HG02610 (cell line): ENCODE results near the gene EPHA3.

ENCODE experiments used
- ATAC-seq: cut with Tn5 transposase; IDR thresholded peaks from one replicate; pipeline ENCODE4 v1.9.1; 2021; ENCODE audit warnings: mild to moderate bottlenecking, moderate library complexity; ENCODE audit not compliant: unreplicated experiment

EPHA3 gene

GRCh38 chr3:89107461-89108290 is at the start of gene EPHA3:
Gene EPHA3, plus strand, starts transcription at chr3:89107621. Its CDS starts 128 bp downstream, at chr3:89107749.
- ATAC-seq, result peak; percentile 98

- no peak for ATAC-seq
Observed at GRCh38 chr3:89058371-89058770, 49.0 kb upstream of the EPHA3 start.

- no peak for ATAC-seq
Observed at GRCh38 chr3:89059211-89059925, 48.1 kb upstream of the EPHA3 start.

- no peak for ATAC-seq
Observed at GRCh38 chr3:89061259-89061658, 46.2 kb upstream of the EPHA3 start.

- ATAC-seq, result no peak
Observed at GRCh38 chr3:89067736-89068135, 39.7 kb upstream of the EPHA3 start.

- no peak for ATAC-seq
Observed at GRCh38 chr3:89072642-89073041, 34.8 kb upstream of the EPHA3 start.

- ATAC-seq, result no peak
Observed at GRCh38 chr3:89079944-89080343, 27.5 kb upstream of the EPHA3 start.

- ATAC-seq, result no peak
Observed at GRCh38 chr3:89087851-89088250, 19.6 kb upstream of the EPHA3 start.

GRCh38 chr3:89098173-89098572 is 9.2 kb upstream of the EPHA3 start:
- ATAC-seq, result no peak

- ATAC-seq, result peak; percentile 96
Observed at GRCh38 chr3:89098964-89099585, 8.3 kb upstream of the EPHA3 start.

- no peak for ATAC-seq
Observed at GRCh38 chr3:89101251-89101650, 6.2 kb upstream of the EPHA3 start.

- ATAC-seq, result no peak
Observed at GRCh38 chr3:89101921-89102320, 5.5 kb upstream of the EPHA3 start.

- ATAC-seq, result no peak
Observed at GRCh38 chr3:89104499-89104898, 2.9 kb upstream of the EPHA3 start.

- ATAC-seq, result no peak
Observed at GRCh38 chr3:89105503-89105902, 1.9 kb upstream of the EPHA3 start.

GRCh38 chr3:89108291-89108550 is 800 bp downstream of the EPHA3 start:
- ATAC-seq, result no peak

- no peak for ATAC-seq
Observed at GRCh38 chr3:89113344-89113743, 5.9 kb downstream of the EPHA3 start.

GRCh38 chr3:89113893-89114840 is 6.7 kb downstream of the EPHA3 start:
- ATAC-seq, result peak; percentile 95

- no peak for ATAC-seq
Observed at GRCh38 chr3:89114841-89115223, 7.4 kb downstream of the EPHA3 start.

GRCh38 chr3:89116476-89116875 is 9.1 kb downstream of the EPHA3 start:
- ATAC-seq, result no peak

GRCh38 chr3:89138048-89138447 is 30.6 kb downstream of the EPHA3 start:
- no peak for ATAC-seq

GRCh38 chr3:89139870-89140269 is 32.4 kb downstream of the EPHA3 start:
- no peak for ATAC-seq
